Osteocyte (in vitro differentiated cells): ENCODE results near the gene TAS1R2. TPM values are rescaled to one million over a fixed set of nuclear protein-coding genes. Genes with fewer than 3 reads are reported as not detected.

Source experiments
- DNase-seq: peaks from one replicate; pipeline ENCODE4 v3.0.0; 2021; ENCODE audit warnings: mixed read lengths; ENCODE audit not compliant: unreplicated experiment; ENCODE audit errors: extremely low spot score
- H3K27ac Mint-ChIP-seq: one replicate; pipeline ENCODE4 v1.8.0; 2021; ENCODE audit warnings: mild to moderate bottlenecking, mixed read lengths; ENCODE audit not compliant: unreplicated experiment
- H3K27me3 Mint-ChIP-seq: one replicate; pipeline ENCODE4 v1.8.0; 2021; ENCODE audit warnings: mixed read lengths; ENCODE audit not compliant: unreplicated experiment
- H3K36me3 Mint-ChIP-seq: one replicate; pipeline ENCODE4 v1.8.0; 2021; ENCODE audit warnings: mixed read lengths; ENCODE audit not compliant: unreplicated experiment
- H3K4me1 Mint-ChIP-seq: one replicate; pipeline ENCODE4 v1.8.0; 2021; ENCODE audit warnings: mixed read lengths; ENCODE audit not compliant: unreplicated experiment
- H3K4me3 Mint-ChIP-seq: one replicate; pipeline ENCODE4 v1.8.0; 2021; ENCODE audit warnings: mild to moderate bottlenecking, moderate library complexity, mixed read lengths; ENCODE audit not compliant: unreplicated experiment
- H3K9me3 Mint-ChIP-seq: one replicate; pipeline ENCODE4 v1.8.0; 2021; ENCODE audit warnings: mixed read lengths; ENCODE audit not compliant: unreplicated experiment
- microRNA-seq: library from miRNA; unstranded; fragments of <30 nt; microRNA quantifications from one replicate; pipeline ENCODE4 v1.1.0, GENCODE V29; 2020; ENCODE audit not compliant: unreplicated experiment
- total RNA-seq: library from RNA; stranded (reverse); gene quantifications from 2 replicates; pipeline ENCODE4 v1.2.1, GENCODE V29; 2021
- TF ChIP-seq, protein P1 (sequence below): fragments of 200-600 bp; sonication (generic); IDR thresholded peaks from 2 replicates; pipeline ENCODE4 v1.5.0; 2021; ENCODE audit warnings: antibody characterized with exemption, mild to moderate bottlenecking, moderate library complexity

TAS1R2 gene
- total RNA-seq, 1 donor from 2014 or later, result not detected

DNA sequence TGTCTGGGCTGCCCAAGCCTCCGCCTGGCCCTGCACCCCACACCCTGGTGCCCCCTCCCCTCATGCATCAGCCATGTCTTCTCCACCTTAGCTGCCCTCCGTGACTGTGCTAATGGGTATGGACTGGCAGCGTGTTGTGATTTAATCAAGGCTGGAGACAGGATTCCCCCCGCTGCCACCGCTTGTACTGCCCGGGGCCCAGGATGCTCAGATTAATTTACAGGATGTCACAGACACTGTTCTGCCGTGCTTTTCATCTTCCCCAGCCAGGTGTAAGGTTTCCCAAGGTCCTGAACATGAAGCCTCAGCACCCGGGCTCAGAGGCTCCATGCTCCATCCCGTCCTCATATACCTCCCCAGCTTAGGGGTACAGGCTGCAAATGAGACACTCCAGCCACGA lies 66.3 kb downstream of the TAS1R2 start:
- H3K4me3 Mint-ChIP-seq, result no peak overlapping the region
- H3K36me3 Mint-ChIP-seq, result no peaks in the 10 kb centered on the region
- no peak overlapping the region for H3K27ac Mint-ChIP-seq
- H3K4me1 Mint-ChIP-seq, result no peaks in the 10 kb centered on the region
- H3K9me3 Mint-ChIP-seq, result no peaks in the 10 kb centered on the region
- no peak for DNase-seq
- TF ChIP-seq, protein P1, sequence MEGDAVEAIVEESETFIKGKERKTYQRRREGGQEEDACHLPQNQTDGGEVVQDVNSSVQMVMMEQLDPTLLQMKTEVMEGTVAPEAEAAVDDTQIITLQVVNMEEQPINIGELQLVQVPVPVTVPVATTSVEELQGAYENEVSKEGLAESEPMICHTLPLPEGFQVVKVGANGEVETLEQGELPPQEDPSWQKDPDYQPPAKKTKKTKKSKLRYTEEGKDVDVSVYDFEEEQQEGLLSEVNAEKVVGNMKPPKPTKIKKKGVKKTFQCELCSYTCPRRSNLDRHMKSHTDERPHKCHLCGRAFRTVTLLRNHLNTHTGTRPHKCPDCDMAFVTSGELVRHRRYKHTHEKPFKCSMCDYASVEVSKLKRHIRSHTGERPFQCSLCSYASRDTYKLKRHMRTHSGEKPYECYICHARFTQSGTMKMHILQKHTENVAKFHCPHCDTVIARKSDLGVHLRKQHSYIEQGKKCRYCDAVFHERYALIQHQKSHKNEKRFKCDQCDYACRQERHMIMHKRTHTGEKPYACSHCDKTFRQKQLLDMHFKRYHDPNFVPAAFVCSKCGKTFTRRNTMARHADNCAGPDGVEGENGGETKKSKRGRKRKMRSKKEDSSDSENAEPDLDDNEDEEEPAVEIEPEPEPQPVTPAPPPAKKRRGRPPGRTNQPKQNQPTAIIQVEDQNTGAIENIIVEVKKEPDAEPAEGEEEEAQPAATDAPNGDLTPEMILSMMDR, result no peak
- peaks cover 12% of the 10 kb centered on the region for H3K27me3 Mint-ChIP-seq

DNA sequence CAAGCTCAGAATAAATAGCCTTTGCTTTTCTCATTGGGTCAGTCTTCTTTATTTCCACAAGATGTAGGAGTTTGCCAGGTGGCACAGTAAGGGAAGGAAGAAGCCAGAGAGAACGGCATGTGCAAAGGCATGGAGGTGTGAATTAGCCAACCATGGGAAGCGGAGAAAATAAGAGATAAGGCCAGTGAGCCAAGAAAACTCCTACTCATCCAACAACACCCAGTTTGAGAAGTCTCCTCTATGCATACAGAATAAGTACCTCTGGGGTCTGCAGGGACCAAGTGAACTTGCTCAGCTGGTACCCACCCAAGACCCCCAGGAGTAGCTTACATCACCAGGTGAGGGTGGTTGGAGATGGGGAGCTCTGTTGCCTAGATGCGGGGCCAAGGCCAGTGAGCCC lies 66.7 kb downstream of the TAS1R2 start:
- no peaks in the 10 kb centered on the region for H3K4me1 Mint-ChIP-seq
- H3K36me3 Mint-ChIP-seq, result no peaks in the 10 kb centered on the region
- no peak for DNase-seq
- H3K27me3 Mint-ChIP-seq, result peaks cover 12% of the 10 kb centered on the region
- no peak overlapping the region for H3K4me3 Mint-ChIP-seq
- H3K9me3 Mint-ChIP-seq, result no peaks in the 10 kb centered on the region
- TF ChIP-seq, protein P1, result no peak
- no peak overlapping the region for H3K27ac Mint-ChIP-seq

Small RNAs within 50 kb of the gene (microRNA-seq; reads per million reads assigned to microRNA genes)
- gene MIR1290, result not detected
- not detected for gene MIR4695

Other genes with a start within 250 kb of the TAS1R2 start
- gene PAX7, start 228.8 kb downstream of the TAS1R2 start, total RNA-seq, result not detected in 2 replicates
- 13.7 and 13.8 TPM in 2 replicates for gene ALDH4A1, start 42.9 kb upstream of the TAS1R2 start, total RNA-seq
- 6.8 and 8.0 TPM in 2 replicates for gene IFFO2, start 97.0 kb upstream of the TAS1R2 start, total RNA-seq